Choroid plexus epithelial cell (primary cell): ENCODE results near the gene COQ10A.
"Not testable (repeated sequence)": the region's sequence is repeated elsewhere in the genome, so short reads cannot be mapped to it uniquely, and the experiment has no call there.

Source experiments
- DNase-seq: peaks from one replicate; pipeline ENCODE4 v3.0.0-alpha.2; 2010; ENCODE audit warnings: low read depth
- H3K4me3 ChIP-seq: 2 replicates; pipeline ENCODE4 v1.5.1; 2011; ENCODE audit warnings: low read depth, mild to moderate bottlenecking, control low read depth, low read length, moderate library complexity
- TF ChIP-seq, protein P1 (sequence below): conservative IDR thresholded peaks from 2 replicates; pipeline ENCODE4 v1.5.1; 2011; ENCODE audit warnings: low read depth, mild to moderate bottlenecking, control low read depth, inconsistent platforms, low read length, moderate library complexity

Gene COQ10A

DNA sequence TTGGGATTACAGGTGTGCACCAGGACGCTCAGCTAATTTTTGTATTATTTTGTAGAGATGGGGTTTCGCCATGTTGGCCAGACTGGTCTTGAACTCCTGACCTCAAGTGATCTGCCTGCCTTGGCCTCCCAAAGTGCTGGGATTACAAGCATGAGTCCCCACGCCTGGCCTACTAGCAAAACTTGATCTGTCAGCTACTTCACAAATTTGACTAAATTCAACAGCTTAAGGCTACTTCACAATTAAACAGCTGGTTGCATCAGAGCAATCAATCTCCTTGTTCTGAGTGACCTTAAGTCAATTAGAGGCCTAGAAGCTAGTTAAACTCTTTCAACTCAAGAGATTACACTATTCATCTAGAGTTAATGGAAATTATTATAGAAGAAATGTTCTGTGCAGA, 12.2 kb downstream of the COQ10A start:
- TF ChIP-seq, protein P1, sequence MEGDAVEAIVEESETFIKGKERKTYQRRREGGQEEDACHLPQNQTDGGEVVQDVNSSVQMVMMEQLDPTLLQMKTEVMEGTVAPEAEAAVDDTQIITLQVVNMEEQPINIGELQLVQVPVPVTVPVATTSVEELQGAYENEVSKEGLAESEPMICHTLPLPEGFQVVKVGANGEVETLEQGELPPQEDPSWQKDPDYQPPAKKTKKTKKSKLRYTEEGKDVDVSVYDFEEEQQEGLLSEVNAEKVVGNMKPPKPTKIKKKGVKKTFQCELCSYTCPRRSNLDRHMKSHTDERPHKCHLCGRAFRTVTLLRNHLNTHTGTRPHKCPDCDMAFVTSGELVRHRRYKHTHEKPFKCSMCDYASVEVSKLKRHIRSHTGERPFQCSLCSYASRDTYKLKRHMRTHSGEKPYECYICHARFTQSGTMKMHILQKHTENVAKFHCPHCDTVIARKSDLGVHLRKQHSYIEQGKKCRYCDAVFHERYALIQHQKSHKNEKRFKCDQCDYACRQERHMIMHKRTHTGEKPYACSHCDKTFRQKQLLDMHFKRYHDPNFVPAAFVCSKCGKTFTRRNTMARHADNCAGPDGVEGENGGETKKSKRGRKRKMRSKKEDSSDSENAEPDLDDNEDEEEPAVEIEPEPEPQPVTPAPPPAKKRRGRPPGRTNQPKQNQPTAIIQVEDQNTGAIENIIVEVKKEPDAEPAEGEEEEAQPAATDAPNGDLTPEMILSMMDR, result no peak
- H3K4me3 ChIP-seq, result no peak overlapping the region
- DNase-seq, result no peak

DNA sequence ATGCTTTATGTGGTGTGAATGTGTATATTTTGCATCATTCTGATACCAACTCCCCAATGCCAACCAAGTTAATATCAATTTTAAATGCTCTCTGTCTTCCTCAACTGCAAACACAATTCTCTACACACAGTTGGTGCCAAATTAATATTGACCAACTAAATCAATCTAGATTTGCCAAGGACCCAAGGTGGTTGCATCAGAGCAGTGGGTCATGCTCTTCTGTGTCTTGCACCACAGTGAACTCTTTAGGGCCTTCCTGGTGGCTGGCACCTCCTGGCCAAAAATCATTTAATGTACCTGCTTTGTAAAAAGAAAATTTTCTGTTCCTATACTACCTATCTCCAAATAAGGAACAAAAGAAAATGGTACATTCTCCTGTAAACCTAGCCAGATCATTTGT, 14.1 kb downstream of the COQ10A start:
- DNase-seq, result no peak
- H3K4me3 ChIP-seq, result no peak overlapping the region
- TF ChIP-seq, protein P1, result no peak

DNA sequence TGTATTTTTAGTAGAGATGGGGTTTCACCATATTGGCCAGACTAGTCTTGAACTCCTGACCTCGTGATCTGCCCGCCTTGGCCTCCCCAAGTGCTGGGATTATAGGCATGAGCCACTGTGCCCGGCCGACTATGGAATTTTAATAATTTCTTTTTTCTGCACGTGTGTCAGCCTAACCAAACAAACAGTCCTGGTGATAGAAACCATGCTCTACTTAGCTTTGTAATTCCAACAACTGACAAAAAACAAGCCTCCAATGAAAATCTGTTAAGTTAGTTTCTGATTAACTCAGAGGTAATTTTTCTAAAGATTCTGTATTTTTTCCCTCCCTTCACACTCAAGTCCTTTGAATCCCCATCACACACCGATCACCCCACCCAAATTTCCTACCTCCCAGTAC, 15.3 kb downstream of the COQ10A start:
- TF ChIP-seq, protein P1, result no peak
- no peak for DNase-seq

DNA sequence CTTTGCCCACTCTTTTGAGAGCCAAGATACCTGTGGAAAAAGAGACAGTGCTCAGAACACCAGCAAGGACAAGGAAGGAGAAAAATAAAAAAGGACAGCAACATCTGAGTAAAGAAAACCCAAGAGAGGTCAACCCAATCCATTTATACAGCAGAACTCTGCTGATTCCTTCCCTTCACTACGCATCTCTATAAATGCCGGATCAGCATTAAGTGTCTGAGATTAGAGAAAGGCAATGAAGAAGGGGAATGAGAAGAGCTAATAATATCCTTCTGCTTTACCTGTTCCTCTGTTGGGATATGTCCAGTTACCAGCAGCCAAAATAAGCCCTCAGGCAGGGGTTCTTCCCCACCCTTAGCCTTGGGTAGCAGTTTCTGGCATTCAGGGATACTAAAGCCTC, 15.8 kb downstream of the COQ10A start:
- TF ChIP-seq, protein P1, result no peak
- DNase-seq, result no peak
- H3K4me3 ChIP-seq, result no peak overlapping the region

More for the DNA sequence above, 15.3 kb downstream of the COQ10A start:
- H3K4me3 ChIP-seq, result no peak overlapping the region

DNA sequence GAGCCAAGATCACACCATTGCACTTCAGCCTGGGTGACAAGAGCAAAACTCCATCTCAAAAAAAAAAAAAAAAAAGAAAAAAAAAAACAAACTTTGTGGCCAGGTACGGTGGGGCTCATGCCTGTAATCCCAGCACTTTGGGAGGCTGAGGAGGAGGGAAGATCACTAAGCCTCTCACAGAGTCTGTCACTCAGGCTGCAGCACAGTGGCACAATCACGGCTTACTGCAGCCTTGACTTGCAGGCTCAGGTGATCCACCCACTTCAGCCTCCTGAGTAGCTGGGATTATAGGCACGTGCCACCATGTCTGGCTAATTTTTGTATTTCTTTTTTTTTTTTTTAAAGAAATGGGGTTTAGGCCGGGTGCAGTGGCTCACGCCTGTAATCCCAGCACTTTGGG, 17.5 kb downstream of the COQ10A start:
- not testable (repeated sequence) for H3K4me3 ChIP-seq, DNase-seq

DNA sequence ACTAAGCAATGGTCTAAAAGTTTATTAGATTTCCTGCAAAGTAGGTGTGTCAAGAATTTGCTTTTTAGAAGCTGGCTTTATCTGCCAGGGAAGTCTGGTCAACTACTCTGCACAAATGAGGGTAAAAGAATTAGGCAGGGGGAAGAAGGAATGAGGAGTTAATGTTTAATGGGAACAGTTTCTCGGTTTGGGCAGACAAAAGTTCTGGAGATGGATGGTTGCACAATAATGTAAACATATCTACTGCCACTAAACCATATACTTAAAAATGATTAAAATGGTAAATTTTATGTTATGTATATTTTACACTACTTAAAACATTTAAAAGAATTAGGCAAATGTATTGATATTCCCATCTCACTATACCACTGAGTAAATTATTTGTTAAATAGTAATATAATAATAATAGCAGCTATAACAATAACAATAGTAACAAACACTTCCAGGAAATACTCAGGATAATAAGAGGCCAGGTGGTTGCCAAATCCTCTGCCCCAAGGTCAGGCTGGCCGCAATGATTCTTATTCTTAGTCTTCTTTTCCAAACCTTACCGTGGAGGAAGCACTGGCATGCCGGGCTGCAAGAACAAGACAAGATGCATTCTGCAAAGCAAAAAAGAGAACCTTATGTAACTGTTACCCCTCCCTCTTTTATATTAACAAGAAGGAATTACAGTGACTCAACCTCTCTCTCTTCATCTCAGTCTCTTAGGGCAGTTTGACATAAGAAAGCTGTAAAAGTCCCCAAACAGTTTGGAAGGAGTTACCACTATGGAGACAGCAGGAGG, 19.5 kb downstream of the COQ10A start:
- H3K4me3 ChIP-seq, result no peak overlapping the region
- TF ChIP-seq, protein P1, result no peak
- DNase-seq, result peak; percentile 16

DNA sequence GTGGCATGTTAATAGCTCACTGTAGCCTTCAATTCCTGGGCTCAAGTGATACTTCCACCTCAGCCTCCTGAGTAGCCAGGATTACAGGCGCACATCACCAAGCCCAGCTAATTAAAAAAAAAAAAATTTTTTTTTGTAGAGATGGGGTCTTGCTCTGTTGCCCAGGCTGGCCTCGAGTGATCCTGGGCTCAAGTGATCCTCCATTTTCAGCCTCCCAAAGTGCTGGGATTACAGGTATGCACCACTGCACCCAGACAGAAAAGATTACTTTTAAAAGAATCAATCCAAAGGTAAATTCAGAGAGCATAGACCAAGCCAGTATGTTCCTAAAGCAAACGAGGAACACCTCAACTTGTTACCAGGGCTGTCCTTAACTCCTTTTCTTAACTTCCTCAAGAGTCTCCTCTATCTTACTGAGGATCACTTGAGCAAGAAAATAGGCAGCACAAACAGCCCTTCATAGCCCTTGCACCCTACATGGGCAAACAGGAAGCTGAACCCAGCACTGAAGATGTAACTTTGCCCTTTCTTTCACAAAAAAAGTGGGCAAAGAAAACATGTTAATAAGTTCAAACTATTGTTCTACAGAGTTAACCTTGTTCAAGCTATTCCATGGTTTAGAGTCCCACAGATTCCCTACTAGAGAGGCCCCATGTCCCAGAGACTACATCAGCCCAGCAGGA, 22.1 kb downstream of the COQ10A start:
- no peak for DNase-seq
- TF ChIP-seq, protein P1, result no peak
- no peak overlapping the region for H3K4me3 ChIP-seq
